ENCODE results near the gene NAPEPLD.

Gene NAPEPLD

GRCh38 chr7:103051519-103051918 is 97.4 kb downstream of the NAPEPLD start:
- Histone ChIP-seq H3K56ac (ENCODE audit: low read length) (no peak overlapping the region), H3K4me3 (ENCODE audit: low read length) (no peak overlapping the region), H2AK5ac (ENCODE audit: low read length) (no peak overlapping the region), H3K79me1 (ENCODE audit: low read length) (no peaks in the 10 kb centered on the region), H3K27me3 (ENCODE audit: insufficient read depth, low read length, poor library complexity) (no peaks in the 10 kb centered on the region), H3K18ac (ENCODE audit: low read length) (no peak overlapping the region), H2BK120ac (ENCODE audit: low read depth, low read length) (no peak overlapping the region), H2BK5ac (ENCODE audit: low read length) (no peak overlapping the region), H3K4me1 (ENCODE audit: control insufficient read depth, low read depth, low read length) (no peaks in the 10 kb centered on the region), H3K27ac (ENCODE audit: low read depth, low read length) (no peak overlapping the region), H2BK15ac (replicated peaks; ENCODE audit: low read depth) (no peak overlapping the region), H3K4ac (ENCODE audit: low read depth, low read length) (no peak overlapping the region), H4K8ac (ENCODE audit: low read depth, low read length) (no peak overlapping the region), H3K4me2 (ENCODE audit: low read length) (no peak overlapping the region), H3K36me3 (ENCODE audit: control insufficient read depth, insufficient read depth, low read length) (no peaks in the 10 kb centered on the region), H4K5ac (ENCODE audit: low read length) (no peak overlapping the region), H3K23ac (ENCODE audit: low read length) (no peak overlapping the region), H3K79me2 (ENCODE audit: control insufficient read depth, insufficient read depth, low read length) (no peaks in the 10 kb centered on the region), H3K9ac (ENCODE audit: low read length) (no peak overlapping the region)
- WGBS (ENCODE audit: extremely low coverage, insufficient coverage, low lambda C conversion rate), result no CpG with 5 or more reads among the region's 6 CpGs
- DNase-seq, result no peak

Measured in mesendoderm (in vitro differentiated cells).